NOMO-1 treated with DMSO at 0.1 percent for 48 hours (cell line): ENCODE results near the gene VCY.
"Not testable (repeated sequence)": the region's sequence is repeated elsewhere in the genome, so short reads cannot be mapped to it uniquely, and the experiment has no call there.

Source experiments
- DNase-seq: peaks from one replicate; lab custom pipeline; 2025; ENCODE audit not compliant: unreplicated experiment; lab: John Stamatoyannopoulos, UW

The VCY gene

DNA sequence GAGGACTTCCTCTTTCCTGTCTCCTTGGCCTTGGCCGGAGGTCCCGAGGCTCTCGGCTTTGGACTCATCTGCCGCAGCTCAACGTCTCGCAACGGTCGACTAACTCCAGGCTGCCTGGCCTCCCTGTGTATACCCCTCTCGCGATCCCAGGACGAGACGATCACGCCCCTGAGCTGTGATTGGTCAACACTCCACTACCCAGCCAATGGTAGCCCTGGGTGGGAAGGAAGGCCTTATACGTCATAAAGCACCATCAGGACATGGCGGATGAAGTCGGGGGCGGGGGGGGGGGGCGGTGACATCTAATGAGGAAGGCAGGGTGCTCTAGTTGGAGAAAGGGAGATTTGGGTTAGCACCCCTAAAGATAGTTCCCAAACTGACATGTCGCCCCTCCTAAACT is at the start of gene VCY:
TSS of gene VCY (minus strand) at position 101 of the 400 bp plus-strand sequence. CDS start at position 68, 33 bp downstream.
- DNase-seq, result not testable (repeated sequence)

GRCh38 chrY:14030395-14030794 is 44.1 kb upstream of the VCY start:
- DNase-seq, result not testable (repeated sequence)

- DNase-seq, result not testable (repeated sequence)
Measured at GRCh38 chrY:14011916-14012315, 25.6 kb upstream of the VCY start.

GRCh38 chrY:13942406-13942805 is 43.9 kb downstream of the VCY start:
- DNase-seq, result not testable (repeated sequence)
